Tibial artery (tissue), 4 donors: ENCODE measurements around the gene B3GALT6.

Experiments
- DNase-seq, 2 donors: peaks; one replicate each; pipeline ENCODE4 v3.0.0-alpha.2; 2019
- H3K27ac ChIP-seq, 2 donors: fragments of 200-600 bp; sonication (generic) in 1 of 2; 1 replicate in 1 of 2; 2 replicates in 1 of 2; pipeline ENCODE4 v1.5.1; 2018 to 2019; ENCODE audit warnings: mild to moderate bottlenecking in 1 of 2
- H3K27me3 ChIP-seq, 2 donors: fragments of 200-600 bp; sonication (generic) in 1 of 2; one replicate each; pipeline versions ENCODE4 v1.5.1 to v1.6.0; 2016 to 2019
- H3K36me3 ChIP-seq, 3 donors: fragments of 200-600 bp; sonication (generic) in 2 of 3; one replicate each; pipeline ENCODE4 v1.5.1; 2016 to 2019; ENCODE audit warnings: mild to moderate bottlenecking in 2 of 3
- H3K4me1 ChIP-seq, 4 donors: fragments of 200-600 bp; sonication (generic) in 2 of 4; 1 replicate in 3 of 4; 2 replicates in 1 of 4; pipeline ENCODE4 v1.5.1; 2016 to 2019
- H3K4me3 ChIP-seq, 2 donors: fragments of 200-600 bp; sonication (generic) in 1 of 2; 1 replicate in 1 of 2; 2 replicates in 1 of 2; pipeline ENCODE4 v1.5.1; 2018 to 2019; ENCODE audit warnings: mild to moderate bottlenecking in 2 of 2
- H3K9me3 ChIP-seq, 3 donors: fragments of 200-600 bp; sonication (generic) in 1 of 3; one replicate each; pipeline ENCODE4 v1.5.1; 2016 to 2019
- CTCF ChIP-seq, 2 experiments: fragments of 200-600 bp in 1 of 2; fragments of 450-650 bp in 1 of 2; IDR thresholded peaks; one replicate each; pipeline ENCODE4 v1.5.1; 2017 to 2019; ENCODE audit warnings: antibody characterized with exemption in 2 of 2, mild to moderate bottlenecking in 1 of 2, moderate library complexity in 1 of 2
- intact Hi-C: fragments of 100-400 bp; cut with DNase I; formaldehyde crosslinking; loops from one replicate; pipeline ENCODE4 v1.15.0; 2023; ENCODE audit warnings: low total_unique reads

The B3GALT6 gene

GRCh38 chr1:1222575-1223225 is 9.3 kb upstream of the B3GALT6 start:
- Histone ChIP-seq H3K27ac (no peak overlapping the region), H3K4me1 (peaks cover 0 to 4% (median 0%) of the 10 kb centered on the region in 4 donors), H3K36me3 (peaks cover 51 to 100% (median 97%) of the 10 kb centered on the region in 3 donors), H3K9me3 (no peaks in the 10 kb centered on the region), H3K4me3 (no peak overlapping the region), H3K27me3 (no peaks in the 10 kb centered on the region)
- DNase-seq: no peak
- intact Hi-C loops: no loop called here
- no peak for TF ChIP-seq CTCF (IDR thresholded peaks at IDR 0.05)

DNA sequence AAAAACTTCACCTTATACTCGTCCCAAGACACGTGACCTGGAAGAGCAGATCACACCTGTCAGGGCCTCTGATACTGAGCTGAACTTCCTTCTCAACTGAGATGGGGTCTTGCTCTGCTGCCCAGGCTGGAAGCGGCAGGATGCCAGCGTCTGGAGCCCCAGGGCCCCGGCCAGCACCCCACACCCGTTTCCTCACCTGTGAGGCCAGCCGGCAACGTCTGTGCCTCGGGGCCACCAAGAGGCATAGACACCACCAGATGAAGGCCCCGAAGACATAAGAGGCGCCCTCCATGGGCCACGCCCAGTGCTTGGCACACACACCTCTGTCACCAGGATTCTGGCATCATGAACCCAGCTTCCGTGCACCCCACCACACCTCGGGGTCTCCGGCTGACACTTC is 8.7 kb upstream of the B3GALT6 start:
- no peak overlapping the region for H3K27ac ChIP-seq
- intact Hi-C loops: no loop called here
- no peak overlapping the region for H3K4me3 ChIP-seq
- no peak for TF ChIP-seq CTCF (IDR thresholded peaks at IDR 0.05)
- no peaks in the 10 kb centered on the region for H3K27me3 ChIP-seq
- H3K9me3 ChIP-seq: no peaks in the 10 kb centered on the region
- no peak for DNase-seq
- H3K36me3 ChIP-seq: peaks cover 51 to 100% (median 97%) of the 10 kb centered on the region in 3 donors
- peaks cover 0 to 4% (median under 1%) of the 10 kb centered on the region in 4 donors for H3K4me1 ChIP-seq

DNA sequence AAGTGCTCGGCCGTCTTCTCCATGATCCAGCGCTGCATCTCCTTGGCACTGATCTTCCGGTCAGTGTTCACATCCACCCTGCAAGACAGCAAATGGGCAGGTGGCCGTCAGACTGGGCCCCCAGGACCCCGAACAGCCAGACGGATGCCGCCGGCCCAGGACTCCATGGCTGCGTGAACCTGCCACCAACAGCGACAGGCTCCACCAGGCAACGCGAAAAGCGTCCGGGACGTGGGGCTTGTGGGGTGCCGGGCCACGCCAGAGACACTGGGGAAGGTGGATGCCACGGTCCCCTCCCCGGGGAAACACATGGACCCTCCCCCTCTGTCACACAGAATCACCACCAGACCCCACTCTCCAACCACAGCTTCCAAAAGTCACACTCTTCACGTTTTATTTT is 8.1 kb upstream of the B3GALT6 start:
- H3K4me3 ChIP-seq: no peak overlapping the region
- DNase-seq: no peak
- no peak for TF ChIP-seq CTCF (IDR thresholded peaks at IDR 0.05)
- H3K9me3 ChIP-seq: no peaks in the 10 kb centered on the region
- H3K27ac ChIP-seq: no peak overlapping the region
- intact Hi-C loops: no loop called here
- H3K36me3 ChIP-seq: peaks cover 49 to 100% (median 97%) of the 10 kb centered on the region in 3 donors
- peaks cover 0 to 8% (median 4%) of the 10 kb centered on the region in 4 donors for H3K4me1 ChIP-seq
- no peaks in the 10 kb centered on the region for H3K27me3 ChIP-seq

DNA sequence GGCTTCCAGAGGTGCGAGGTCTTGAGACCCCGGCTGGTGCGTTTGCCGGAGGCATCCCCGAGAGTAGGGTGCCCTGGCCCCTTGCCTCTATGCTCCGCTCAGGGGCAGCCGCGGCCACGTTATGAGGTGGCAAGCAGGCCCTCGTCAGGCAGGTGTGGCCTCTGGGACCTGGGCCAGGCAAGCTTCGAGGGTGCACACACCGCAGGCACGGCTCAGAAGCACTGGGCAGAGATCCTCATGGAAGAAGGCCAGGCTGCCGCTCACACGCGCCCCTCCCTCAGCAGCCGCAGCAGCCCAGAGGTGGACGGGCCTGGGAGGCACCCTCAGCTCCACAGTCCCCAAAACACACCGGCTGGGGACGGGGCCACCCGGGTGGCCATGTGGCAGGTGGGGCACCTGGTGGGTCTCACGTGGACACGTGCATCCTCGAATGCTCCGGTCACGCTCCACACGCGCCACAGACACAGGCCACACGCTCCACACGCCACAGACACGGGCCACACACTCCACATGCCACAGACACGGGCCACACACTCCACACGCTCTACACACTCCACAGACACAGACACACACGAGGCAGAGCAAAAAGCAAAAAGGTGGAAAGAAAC is 6.7 kb upstream of the B3GALT6 start:
- H3K27me3 ChIP-seq: no peaks in the 10 kb centered on the region
- peaks cover 0 to 22% (median 16%) of the 10 kb centered on the region in 4 donors for H3K4me1 ChIP-seq
- no peak overlapping the region for H3K27ac ChIP-seq
- H3K4me3 ChIP-seq: no peak overlapping the region
- H3K36me3 ChIP-seq: peaks cover 49 to 90% (median 85%) of the 10 kb centered on the region in 3 donors
- no peak for DNase-seq
- H3K9me3 ChIP-seq: no peaks in the 10 kb centered on the region
- intact Hi-C loops: no loop called here
- TF ChIP-seq CTCF (IDR thresholded peaks at IDR 0.05): no peak

DNA sequence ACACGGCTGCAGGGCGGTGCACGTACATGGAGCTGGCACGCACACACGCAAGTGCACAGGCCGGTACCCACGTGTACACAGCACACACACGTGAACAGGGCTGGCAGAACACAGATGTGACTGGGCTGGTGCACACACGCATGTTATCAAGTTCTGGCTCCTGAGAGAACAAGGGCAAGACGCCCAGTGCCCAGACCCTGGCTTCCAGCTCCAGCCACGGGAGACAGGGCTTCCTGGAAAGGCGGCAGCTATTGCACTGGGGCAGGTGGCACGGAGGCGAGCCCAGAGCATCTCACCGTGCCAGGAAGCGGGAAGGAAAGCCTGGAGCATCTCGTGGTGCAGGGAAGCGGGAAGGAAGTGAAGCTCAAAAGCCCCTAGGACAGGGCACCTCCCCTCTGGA is 6.1 kb upstream of the B3GALT6 start:
- Histone ChIP-seq H3K4me1 (peaks cover 0 to 28% (median 22%) of the 10 kb centered on the region in 4 donors), H3K9me3 (no peaks in the 10 kb centered on the region), H3K36me3 (peaks cover 49 to 84% (median 79%) of the 10 kb centered on the region in 3 donors), H3K27ac (no peak overlapping the region), H3K4me3 (no peak overlapping the region), H3K27me3 (no peaks in the 10 kb centered on the region)
- intact Hi-C loops: no loop called here
- no peak for DNase-seq
- no peak for TF ChIP-seq CTCF (IDR thresholded peaks at IDR 0.05)
